GM12874 (cell line): ENCODE measurements around the gene PSRC1.

ENCODE experiments used
- CTCF ChIP-seq: IDR thresholded peaks from 2 replicates; pipeline ENCODE4 v1.5.1; 2011; ENCODE audit warnings: low read depth, mild to moderate bottlenecking, control low read depth, low read length, moderate library complexity; ENCODE audit not compliant: insufficient read depth

PSRC1 gene

GRCh38 chr1:109268431-109269211 lies 14.3 kb downstream of the PSRC1 start:
- no peak for TF ChIP-seq CTCF

DNA sequence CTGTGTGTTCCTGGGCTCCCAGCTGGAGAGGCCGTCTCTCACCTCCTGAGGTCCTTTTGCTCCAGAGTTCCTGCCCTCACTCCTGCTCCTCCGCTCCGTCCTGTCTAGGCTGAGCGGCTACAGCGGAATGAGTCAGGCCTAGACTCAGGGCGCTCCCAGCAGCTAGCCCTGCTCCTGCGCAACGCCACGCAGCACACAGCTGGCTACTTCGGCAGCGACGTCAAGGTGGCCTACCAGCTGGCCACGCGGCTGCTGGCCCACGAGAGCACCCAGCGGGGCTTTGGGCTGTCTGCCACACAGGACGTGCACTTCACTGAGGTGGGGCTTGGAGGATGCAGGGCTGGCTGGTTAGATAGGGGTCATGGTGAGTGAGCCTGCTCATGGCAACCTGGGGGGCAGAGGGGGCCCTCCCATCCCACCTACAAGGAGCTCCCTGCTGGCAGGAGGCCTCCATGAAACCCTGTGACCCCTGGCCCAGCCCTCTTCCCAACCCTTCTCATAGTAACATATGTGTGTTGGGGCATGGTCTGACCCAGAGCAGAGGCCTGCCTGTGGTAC lies 15.1 kb downstream of the PSRC1 start:
- TF ChIP-seq CTCF = no peak

DNA sequence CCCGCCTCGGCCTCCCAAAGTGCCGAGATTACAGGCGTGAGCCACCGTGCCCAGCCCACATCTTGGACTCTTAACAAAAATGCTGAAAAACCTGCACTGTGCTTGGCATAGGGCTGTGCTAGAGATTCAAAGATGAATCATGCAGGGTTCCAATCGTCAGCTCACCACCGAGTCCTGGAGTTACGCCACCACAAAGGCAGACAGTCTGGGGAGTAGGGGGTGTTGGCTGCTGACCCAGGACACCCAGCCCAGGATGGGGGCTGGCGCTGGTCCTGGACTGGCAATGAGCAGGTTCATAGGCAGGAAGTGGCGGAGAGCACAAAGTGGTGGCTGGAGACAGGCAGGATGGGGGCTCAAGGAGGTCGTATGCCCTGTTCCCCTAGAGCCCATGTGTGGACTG lies 16.0 kb downstream of the PSRC1 start:
- TF ChIP-seq CTCF = no peak

DNA sequence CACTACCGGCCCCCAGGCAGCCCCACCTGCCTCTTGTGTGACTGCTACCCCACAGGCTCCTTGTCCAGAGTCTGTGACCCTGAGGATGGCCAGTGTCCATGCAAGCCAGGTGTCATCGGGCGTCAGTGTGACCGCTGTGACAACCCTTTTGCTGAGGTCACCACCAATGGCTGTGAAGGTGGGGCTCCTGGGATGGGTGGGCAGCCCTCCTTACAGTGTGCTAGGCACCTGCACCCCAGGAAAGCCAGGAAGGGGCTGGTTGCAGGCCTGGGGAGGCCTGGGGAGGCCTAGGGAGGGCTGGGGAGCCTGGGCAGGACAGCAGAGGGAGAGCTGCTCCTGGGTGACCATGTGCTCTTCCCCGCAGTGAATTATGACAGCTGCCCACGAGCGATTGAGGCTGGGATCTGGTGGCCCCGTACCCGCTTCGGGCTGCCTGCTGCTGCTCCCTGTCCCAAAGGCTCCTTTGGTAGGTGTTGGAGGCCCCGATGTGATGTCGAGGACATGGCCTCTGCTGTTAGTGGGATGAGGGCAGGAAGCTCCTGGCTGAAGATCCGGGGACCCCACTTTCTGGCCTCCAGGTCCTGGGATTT lies 17.1 kb downstream of the PSRC1 start:
- TF ChIP-seq CTCF = no peak

DNA sequence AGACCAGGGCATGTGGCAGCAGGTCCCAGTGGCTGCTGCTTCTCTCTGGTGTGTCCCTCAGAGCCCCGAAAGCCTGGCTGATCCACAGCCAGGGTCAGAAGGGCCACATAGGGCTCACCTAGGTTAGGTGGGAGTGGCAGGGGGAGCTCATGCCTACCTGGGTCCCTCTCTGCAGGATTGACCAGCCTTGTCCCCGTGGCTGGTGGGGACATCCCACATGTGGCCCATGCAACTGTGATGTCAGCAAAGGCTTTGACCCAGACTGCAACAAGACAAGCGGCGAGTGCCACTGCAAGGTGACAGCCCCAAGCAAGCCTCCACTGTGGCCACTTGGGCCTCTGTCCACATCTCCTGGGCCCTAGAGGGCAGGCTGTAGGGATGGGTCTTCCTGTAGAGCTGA lies 17.9 kb downstream of the PSRC1 start:
- no peak for TF ChIP-seq CTCF

DNA sequence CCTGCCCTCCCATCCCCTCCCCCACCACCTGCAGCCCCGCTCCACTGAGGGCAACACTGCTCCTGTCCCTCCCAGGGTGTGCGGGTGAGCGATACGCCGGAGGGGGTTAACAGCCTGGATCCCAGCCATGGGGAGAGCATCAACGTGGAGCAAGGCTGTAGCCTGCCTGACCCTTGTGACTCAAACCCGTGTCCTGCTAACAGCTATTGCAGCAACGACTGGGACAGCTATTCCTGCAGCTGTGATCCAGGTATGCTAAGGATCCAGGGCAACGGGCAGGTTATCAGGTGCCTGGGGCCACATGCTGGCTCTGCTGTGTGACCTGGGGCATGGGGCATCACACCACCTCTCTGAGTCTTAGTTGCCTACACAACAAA lies 18.6 kb downstream of the PSRC1 start:
- no peak for TF ChIP-seq CTCF

GRCh38 chr1:109263597-109264378 lies 19.2 kb downstream of the PSRC1 start:
- TF ChIP-seq CTCF = peak; percentile 99
